ENCODE measurements around the gene DDX27. TPM values are rescaled to one million over a fixed set of nuclear protein-coding genes. Genes with fewer than 3 reads are reported as not detected.

Gene DDX27
- total and polyA plus RNA-seq, 2 of the 8 experiments (the other 6 are each of a cell fraction or from before 2014, with no cell fraction given), result 42.7 to 51.0 TPM

DNA sequence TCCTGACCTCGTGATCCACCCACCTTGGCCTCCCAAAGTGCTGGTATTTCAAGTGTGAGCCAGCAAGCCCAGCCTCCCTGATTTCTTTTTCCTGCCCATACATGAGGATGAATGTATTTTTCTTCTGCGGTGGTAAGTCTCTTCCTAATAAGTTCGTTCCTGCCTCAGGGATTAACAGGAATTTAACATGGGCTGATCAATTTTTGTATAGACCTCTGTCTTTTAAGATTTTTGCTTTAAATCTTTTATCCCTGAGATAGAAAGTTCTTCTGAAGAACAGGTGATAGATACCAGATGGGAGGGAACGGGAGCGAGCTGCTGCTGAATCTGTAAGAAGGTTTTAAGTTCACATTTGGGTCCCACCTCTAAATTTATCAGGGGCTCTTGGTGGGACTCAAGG, 65.6 kb downstream of the DDX27 start:
- DNase-seq (ENCODE audit: low read depth in 1 of 2, low spot score in 2 of 2) (no peak), FAIRE-seq (no peak)
- Histone ChIP-seq H3K79me1 (ENCODE audit: low read depth, low read length) (peaks cover 2% of the 10 kb centered on the region), H4K20me1 (replicated peaks in 1 of 2; ENCODE audit: control insufficient read depth in 1 of 2, insufficient read depth in 2 of 2, low read length in 2 of 2) (peaks cover 60 to 71% of the 10 kb centered on the region in 2 experiments), H3K27me3 (replicated peaks in 1 of 4; ENCODE audit: control insufficient read depth in 3 of 4, extremely low read depth in 1 of 4, insufficient read depth in 3 of 4, low read length in 3 of 4) (peaks cover 0 to under 1% (median 0%) of the 10 kb centered on the region in 4 experiments; a peak in 1 of 7 replicates), H3K4me2 (ENCODE audit: insufficient read depth in 1 of 2, low read depth in 2 of 2, low read length in 2 of 2) (peak overlapping the region; percentile 58 to 97), H3K23me2 (ENCODE audit: low read depth, low read length) (peaks cover 36% of the 10 kb centered on the region), H2BK120ac (replicated peaks; ENCODE audit: low read depth, low read length) (no peak overlapping the region), H3K4ac (replicated peaks; ENCODE audit: insufficient read length, low read depth, low read length) (no peak overlapping the region), H4K5ac (ENCODE audit: insufficient read length, low read depth, low read length) (no peak overlapping the region), H3K79me2 (ENCODE audit: control insufficient read depth in 1 of 2, insufficient read depth in 2 of 2, low read length in 2 of 2) (peaks cover 50 to 83% of the 10 kb centered on the region in 2 experiments), H3K27ac (ENCODE audit: low read depth, low read length) (no peak overlapping the region), H2AK5ac (ENCODE audit: low read depth, low read length) (no peak overlapping the region), H3K4me3 (ENCODE audit: extremely low read depth in 1 of 4, insufficient read depth in 2 of 4, low read depth in 3 of 4, low read length in 4 of 4) (peak overlapping the region; percentile 4 to 89 (median 18); a peak in 5 of 8 replicates), H2BK15ac (ENCODE audit: low read length) (no peak overlapping the region), H3K4me1 (replicated peaks in 1 of 4; ENCODE audit: control insufficient read depth in 3 of 4, insufficient read depth in 4 of 4, low read length in 3 of 4) (peaks cover 3 to 16% (median 13%) of the 10 kb centered on the region in 4 experiments; a peak in 6 of 7 replicates), H3K14ac (ENCODE audit: insufficient read length) (no peak overlapping the region), H2BK12ac (ENCODE audit: low read depth, low read length) (no peak overlapping the region), H3K9me3 (ENCODE audit: insufficient read depth in 2 of 2, low read depth in 1 of 2, low read length in 1 of 2) (no peaks in the 10 kb centered on the region), H3K18ac (ENCODE audit: extremely low read depth, low read length) (no peak overlapping the region), H2BK20ac (ENCODE audit: low read length) (no peak overlapping the region), H2AFZ (ENCODE audit: low read length) (no peak overlapping the region), H4K8ac (ENCODE audit: extremely low read depth, insufficient read depth, low read length) (no peak overlapping the region), H3K23ac (ENCODE audit: insufficient read length) (no peak overlapping the region), H2BK5ac (ENCODE audit: low read depth, low read length) (no peak overlapping the region), H3K56ac (replicated peaks; ENCODE audit: insufficient read length, low read depth, low read length) (no peak overlapping the region), H3K36me3 (ENCODE audit: control insufficient read depth in 2 of 4, insufficient read depth in 4 of 4, low read length in 3 of 4) (peaks cover 82 to 100% (median 97%) of the 10 kb centered on the region in 4 experiments), H3K9ac (replicated peaks in 1 of 4; ENCODE audit: extremely low read depth in 1 of 4, low read depth in 3 of 4, low read length in 3 of 4) (peak overlapping the region in 1 of 4 experiments; percentile 68; a peak in 4 of 7 replicates), H4K91ac (replicated peaks; ENCODE audit: insufficient read length, low read length) (no peak overlapping the region)
- WGBS, 2 experiments (ENCODE audit: extremely low coverage in 1 of 2, insufficient coverage in 1 of 2, insufficient read length in 1 of 2, insufficient replicate concordance in 2 of 2, low coverage in 1 of 2, low lambda C conversion rate in 2 of 2, missing lambda C conversion rate in 1 of 2), result 89% methylated on average over 5 of the region's 5 CpGs; no CpG with 5 or more reads in 1 of the 2 experiments
- POLR2A ChIA-PET (ENCODE audit: partially characterized antibody), result interaction anchor here (0.7 to 18.5 kb wide), 6 partner anchors 8 to 284 kb away, joined by 3 to 1132 read pairs (median 3); no protein-coding TSS in a partner anchor
- TF ChIP-seq POLR2AphosphoS5 (IDR thresholded peaks at IDR 0.05; ENCODE audit: low read depth, low read length) (peak; percentile 41; the same call in 1 of the 2 replicates), POLR2A (IDR thresholded peaks at IDR 0.05; ENCODE audit: control extremely low read depth in 1 of 2, low read depth in 2 of 2, low read length in 2 of 2) (peak in 1 of 2 experiments; percentile 74; a peak in 2 of 3 replicates), NRF1 (IDR thresholded peaks at IDR 0.05; ENCODE audit: low read depth, low read length) (no peak)
- CTCF ChIA-PET (ENCODE audit: partially characterized antibody), result interaction anchor here (0.7 to 1.3 kb wide), 3 partner anchors 35 to 45 kb away, joined by 3 read pairs; no protein-coding TSS in a partner anchor

All from H1 (cell line).